ENCODE measurements around the gene CFTR.
A peak's percentile ranks its signal among the peaks of the same experiment; 100 is the strongest.
"Not testable (repeated sequence)": the region's sequence is repeated elsewhere in the genome, so short reads cannot be mapped to it uniquely, and the experiment has no call there.

CFTR gene

DNA sequence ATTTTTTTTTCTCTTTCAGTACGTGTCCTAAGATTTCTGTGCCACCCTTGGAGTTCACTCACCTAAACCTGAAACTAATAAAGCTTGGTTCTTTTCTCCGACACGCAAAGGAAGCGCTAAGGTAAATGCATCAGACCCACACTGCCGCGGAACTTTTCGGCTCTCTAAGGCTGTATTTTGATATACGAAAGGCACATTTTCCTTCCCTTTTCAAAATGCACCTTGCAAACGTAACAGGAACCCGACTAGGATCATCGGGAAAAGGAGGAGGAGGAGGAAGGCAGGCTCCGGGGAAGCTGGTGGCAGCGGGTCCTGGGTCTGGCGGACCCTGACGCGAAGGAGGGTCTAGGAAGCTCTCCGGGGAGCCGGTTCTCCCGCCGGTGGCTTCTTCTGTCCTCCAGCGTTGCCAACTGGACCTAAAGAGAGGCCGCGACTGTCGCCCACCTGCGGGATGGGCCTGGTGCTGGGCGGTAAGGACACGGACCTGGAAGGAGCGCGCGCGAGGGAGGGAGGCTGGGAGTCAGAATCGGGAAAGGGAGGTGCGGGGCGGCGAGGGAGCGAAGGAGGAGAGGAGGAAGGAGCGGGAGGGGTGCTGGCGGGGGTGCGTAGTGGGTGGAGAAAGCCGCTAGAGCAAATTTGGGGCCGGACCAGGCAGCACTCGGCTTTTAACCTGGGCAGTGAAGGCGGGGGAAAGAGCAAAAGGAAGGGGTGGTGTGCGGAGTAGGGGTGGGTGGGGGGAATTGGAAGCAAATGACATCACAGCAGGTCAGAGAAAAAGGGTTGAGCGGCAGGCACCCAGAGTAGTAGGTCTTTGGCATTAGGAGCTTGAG, at the start of gene CFTR:
TSS of gene CFTR (plus strand) at position 801 of the 830 bp plus-strand sequence. CDS start 70 bp downstream, outside the sequence.
- DNase-seq (ENCODE audit: low spot score) = peak; percentile 71

DNA sequence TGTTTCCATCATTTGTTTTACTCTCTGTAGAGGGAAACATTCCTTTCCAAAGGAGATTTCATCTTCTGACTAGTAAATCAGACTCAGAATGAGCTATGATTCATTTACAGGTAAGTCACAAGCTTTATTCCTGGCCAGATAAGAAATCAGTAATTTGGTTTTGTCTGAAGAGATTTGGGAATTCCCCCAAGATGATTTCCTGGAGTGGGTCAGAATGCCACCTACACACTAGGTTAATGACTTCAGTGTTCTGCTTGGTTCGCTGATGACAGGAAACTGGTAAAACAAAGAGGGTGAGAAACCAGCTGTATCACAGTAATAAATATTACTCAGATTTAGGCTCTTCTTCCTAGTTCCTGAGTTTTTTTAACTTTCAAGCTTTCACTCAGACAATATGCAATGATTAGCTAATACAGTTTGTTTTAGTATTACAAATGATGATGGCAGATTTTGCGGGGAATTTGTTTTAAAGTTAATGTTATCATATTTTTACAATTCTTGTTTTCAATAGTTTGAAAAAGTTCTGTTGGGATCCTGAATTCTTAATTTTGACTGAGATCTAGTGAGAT, 44.3 kb upstream of the CFTR start:
- no peak for DNase-seq (ENCODE audit: low spot score)

DNA sequence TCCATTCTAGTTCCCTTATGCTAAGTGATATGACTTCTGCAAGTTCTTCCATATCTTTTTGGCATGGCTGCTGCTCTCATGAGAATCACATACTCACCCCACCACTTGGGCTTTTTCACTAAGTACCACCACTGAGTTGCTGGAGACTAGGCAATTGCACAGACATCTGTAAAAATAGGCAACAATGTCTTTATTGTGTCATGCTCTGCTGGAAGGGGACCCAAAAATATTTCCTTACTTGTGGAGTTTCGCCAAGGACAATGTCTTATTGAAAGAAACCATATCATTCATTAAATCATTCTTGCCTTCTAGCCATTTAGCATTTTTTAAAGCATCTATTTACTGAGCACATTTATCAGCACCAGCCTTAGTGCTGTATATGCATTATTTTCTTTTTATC, 35.2 kb upstream of the CFTR start:
- no peak for DNase-seq (ENCODE audit: low spot score)

DNA sequence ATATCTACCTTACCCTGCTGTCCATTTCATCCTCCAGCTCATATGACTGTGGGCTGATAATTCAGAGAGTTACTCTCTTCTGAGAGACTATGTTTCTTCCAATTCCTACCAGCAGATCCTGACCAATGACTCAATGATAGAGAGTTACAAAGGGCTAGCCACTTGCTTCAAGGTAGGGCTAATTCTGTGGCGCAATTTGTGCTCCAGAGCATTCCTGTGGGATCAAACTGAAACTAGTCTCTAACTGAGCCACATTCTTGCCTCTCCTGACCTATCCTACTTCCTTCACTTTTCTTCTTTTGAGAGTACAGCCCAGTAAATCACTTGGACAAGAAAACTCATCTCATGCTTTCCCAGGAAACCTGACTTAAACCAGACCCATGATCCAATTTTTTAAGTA, 34.6 kb upstream of the CFTR start:
- DNase-seq (ENCODE audit: low spot score) = no peak

DNA sequence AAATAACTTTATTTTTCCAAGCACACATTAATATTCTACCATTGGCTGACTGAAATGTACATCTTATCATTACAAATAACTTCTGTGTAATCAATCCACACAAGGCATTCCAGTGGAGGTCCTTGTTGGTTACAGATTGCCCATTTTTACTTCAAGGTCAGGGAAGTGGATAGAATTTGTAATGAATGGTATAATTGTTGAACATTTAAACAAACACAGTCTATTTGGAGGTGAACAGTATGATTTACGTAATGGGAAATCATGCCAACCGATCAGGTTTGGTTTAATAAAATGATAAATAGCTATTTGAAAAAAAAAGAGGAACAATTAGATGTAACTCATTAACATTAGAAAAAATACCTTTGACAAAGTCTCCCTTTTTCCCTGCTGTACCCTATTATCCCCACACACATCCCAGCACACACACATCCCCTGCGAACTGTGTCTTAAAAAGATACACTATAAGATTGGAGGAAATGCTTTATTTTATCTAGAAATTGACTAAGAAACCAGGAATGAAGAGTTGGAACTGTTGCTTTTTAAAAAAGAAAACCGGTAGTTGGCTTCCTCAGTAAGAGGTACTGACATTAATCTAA, 33.5 kb upstream of the CFTR start:
- no peak for DNase-seq (ENCODE audit: low spot score)

DNA sequence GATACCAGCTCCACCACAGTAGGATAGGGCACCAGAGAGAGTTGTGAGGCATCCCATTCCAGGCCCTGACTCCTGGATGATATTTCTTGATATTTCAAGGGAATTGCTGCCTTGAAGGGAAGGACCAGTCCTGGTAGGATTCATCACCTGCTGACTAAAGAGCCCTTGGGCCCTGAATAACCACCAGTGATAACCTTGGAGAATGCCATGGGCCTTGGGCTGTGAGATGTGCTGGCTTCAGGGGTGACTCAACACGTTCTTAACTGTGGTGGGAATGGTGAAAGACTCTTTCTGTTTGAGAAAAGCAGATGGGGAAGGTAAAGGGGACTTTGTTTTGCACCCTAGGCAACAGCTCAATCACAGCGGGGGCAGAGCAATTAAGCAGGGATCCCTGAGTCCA, 31.2 kb upstream of the CFTR start:
- DNase-seq (ENCODE audit: low spot score) = no peak

DNA sequence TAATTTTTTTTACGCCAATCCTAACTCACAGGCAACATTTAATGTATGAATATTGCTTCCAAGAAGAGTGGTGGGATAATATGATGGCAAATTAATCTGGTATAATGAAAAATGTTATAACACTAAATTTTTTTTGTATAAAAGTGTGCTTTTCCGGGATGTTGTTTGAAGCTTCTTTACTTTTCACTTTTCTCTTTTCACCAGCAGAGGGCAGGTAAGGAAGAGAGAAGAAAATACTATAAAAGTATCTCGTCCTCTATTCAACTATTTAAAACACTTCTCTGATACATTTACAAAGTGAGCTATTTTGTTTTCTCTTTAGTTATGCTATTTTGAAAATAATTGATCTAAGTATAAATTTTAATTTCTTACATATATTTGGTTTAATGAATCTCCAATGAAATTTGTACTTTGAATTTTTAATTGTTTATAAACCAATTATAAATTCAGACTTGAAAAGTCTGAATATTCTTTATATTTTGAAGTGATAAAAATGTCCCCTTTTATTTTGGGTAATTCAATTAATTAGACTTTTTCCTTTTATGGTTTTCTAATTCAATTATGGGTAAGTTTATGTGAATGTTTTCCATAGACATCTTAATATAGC, 20.7 kb upstream of the CFTR start:
- DNase-seq (ENCODE audit: low spot score) = no peak

DNA sequence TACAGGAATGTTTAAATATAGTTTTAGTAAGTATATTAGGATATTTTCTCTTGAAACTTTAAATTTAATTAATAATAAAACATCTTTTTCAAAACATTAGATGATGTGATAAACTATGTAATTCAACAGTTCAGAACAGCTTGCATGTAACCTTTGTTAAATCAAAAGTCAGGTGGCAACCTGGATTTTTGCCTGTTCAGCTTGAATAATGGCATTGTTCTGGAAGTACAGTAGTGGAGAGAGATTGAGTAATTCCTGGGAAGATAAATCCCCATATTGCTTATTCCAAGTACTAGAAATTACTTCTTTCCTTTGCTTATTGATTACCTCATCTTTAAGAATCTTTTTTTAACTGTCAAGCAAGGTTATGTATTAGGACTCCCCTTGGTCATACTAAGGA, 20.1 kb upstream of the CFTR start:
- DNase-seq (ENCODE audit: low spot score) = no peak

DNA sequence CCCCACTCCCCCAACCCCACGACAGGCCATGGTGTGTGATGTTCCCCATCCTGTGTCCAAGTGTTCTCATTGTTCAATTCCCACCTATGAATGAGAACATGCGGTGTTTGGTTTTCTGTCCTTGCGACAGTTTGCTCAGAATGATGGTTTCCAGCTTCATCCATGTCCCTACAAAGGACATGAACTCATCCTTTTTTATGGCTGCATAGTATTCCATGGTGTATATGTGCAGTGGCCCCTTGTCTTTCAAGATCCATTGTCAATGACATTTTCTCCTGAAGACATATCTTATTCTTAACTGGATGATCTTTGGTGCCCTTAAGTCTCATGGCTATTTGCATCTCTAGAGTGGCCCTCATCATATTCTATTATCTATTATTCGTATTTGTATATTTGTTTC, 19.0 kb upstream of the CFTR start:
- not testable (repeated sequence) for DNase-seq (ENCODE audit: low spot score)

DNA sequence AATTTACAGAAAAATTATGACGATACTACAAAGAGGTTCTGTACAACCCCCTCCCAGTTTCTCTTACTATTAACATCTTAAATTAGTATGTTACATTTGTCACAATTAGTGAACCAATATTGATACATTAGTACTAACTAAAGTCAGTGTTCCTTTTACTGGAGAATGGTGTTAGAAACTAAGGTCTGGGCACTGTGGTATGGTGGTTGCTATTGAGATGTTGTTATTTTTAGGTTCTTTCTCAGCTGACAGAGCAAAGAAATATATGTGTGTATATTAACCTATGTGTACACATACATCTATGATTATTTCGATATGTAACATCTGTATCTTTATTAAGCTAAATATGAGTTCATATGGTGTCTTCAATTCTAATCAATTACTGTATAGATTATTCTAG, 11.7 kb upstream of the CFTR start:
- no peak for DNase-seq (ENCODE audit: low spot score)

DNA sequence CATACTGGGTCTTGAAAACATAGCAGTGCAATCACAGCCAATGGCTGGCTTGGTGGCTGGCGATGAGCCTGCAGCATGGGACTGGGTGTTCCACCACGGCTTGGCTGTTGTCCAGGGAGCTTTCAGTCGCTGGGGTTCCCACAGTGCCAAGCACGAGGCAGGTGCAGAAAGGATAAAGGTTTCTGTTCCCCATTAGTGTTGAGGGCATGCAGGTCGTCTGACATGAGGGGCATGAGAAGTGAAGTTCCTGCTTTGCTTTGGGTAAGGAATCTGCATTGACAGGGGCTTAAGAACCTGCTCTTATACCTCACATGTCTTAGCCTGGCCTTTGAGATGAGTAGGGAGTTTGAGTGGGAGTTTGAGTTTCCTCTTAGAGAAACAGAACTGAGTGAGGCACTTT, 9.0 kb upstream of the CFTR start:
- DNase-seq (ENCODE audit: low spot score) = no peak

DNA sequence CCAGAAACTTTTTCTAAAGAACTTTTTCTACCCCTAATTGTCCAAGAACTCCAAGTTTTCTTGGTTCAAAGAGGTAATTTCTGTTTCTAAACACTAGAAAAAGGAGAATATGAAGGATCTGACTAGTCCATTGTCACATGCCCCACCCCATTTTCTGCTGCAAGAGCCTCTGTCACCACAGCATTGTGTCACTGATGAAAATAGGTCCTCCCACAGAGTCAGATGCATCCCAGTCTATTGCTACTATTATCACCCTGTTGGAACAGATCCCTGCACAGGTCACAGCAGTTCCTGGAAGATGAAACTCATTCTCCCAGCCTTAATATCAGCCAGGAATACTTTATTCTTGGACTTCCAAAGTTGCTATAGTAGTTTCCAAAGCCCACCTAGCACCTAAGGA, 7.5 kb upstream of the CFTR start:
- no peak for DNase-seq (ENCODE audit: low spot score)

DNA sequence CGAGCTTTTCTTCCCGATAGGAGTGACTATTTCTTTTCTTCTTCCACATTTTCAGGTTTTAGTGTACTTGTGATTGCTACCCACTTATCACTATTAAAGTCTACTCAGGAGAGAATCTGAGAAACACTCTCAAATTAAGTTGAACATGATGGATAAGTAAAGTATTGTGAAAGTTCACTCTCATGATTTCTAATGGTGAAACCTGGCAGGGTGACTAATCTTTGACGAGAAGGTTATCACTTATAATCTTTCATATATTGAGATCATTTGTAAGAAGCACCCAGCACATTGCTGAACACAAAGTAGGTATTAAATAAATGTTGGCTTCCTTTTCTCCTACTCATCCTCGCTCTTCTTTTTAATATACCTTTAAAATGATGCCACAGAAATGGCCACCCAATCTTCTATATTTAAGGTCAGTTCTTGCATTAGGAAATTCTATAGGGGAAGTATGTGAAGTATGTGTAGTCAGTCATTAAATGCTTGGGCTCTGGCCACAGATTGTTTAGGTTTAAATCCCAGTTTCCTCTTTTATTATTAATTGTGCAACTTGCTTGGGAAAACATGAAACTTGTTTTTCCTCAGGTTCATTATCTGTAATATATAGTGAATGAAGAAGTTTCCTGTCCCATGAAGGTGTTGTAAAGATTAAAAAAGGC, 3.1 kb upstream of the CFTR start:
- DNase-seq (ENCODE audit: low spot score) = no peak

DNA sequence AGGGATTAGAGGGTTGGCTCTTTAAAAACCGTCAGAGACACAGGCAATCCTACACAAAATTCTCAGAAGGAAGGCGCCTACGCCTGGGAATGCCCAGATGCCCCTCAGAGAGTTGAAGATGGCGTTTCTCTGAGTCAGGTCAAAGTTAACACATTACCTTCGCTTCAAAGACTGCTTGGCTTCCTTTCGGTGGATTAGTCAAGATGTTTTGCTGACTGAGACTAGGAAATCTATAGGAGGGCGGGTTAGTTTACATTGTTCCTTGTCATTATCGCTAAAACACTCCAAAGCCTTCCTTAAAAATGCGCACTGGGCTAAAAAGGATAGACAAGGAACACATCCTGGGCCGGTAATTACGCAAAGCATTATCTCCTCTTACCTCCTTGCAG, 995 bp upstream of the CFTR start:
- DNase-seq (ENCODE audit: low spot score) = peak; percentile 42

DNA sequence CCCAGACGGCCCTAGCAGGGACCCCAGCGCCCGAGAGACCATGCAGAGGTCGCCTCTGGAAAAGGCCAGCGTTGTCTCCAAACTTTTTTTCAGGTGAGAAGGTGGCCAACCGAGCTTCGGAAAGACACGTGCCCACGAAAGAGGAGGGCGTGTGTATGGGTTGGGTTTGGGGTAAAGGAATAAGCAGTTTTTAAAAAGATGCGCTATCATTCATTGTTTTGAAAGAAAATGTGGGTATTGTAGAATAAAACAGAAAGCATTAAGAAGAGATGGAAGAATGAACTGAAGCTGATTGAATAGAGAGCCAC, 184 bp downstream of the CFTR start:
- no peak for DNase-seq (ENCODE audit: low spot score)

DNA sequence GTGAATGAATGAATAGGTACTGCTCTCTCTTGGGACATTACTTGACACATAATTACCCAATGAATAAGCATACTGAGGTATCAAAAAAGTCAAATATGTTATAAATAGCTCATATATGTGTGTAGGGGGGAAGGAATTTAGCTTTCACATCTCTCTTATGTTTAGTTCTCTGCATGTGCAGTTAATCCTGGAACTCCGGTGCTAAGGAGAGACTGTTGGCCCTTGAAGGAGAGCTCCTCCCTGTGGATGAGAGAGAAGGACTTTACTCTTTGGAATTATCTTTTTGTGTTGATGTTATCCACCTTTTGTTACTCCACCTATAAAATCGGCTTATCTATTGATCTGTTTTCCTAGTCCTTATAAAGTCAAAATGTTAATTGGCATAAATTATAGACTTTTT, 1.2 kb downstream of the CFTR start:
- DNase-seq (ENCODE audit: low spot score) = no peak

DNA sequence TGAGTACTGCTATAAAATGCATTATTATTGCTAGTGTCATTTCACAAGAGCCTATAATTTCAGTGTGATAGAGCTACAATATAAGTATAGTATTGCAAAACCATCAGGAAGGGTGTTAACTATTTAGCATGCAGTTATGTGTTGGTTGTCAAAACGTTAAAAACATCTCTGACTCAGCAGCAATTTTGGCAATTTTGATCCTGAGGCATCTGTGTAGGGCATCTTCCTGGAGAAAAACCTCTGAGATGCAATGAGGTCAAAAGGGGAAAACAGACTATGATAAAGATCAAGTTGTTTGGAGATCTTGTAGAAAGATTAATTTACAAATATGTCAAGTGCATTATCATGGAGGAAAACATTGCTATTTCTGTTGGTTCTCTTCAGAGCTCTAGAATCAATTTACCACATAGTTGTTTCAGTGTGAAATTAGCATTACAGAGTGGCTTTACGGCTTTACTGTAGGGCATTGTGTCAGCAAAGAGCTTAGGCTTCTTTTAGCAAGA, 5.3 kb downstream of the CFTR start:
- DNase-seq (ENCODE audit: low spot score) = no peak

DNA sequence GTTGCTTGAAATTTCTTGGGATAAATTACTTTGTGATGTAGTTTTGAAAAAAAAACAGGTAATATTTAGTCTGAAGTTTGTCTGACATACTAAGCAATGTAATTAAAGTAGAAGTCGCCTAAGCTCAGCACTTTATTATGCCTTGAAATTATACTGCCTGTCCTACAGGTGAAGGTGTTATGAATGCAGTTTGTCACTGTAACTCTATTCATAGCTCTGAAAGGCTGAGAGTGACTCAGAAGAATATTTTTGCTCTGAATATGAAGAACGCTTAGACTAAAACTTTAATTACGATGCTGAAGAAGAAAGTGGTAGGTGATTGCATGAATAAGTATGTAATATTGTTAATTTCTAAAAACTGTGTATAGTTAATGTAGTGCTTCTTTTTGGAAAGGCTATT, 9.2 kb downstream of the CFTR start:
- DNase-seq (ENCODE audit: low spot score) = no peak

DNA sequence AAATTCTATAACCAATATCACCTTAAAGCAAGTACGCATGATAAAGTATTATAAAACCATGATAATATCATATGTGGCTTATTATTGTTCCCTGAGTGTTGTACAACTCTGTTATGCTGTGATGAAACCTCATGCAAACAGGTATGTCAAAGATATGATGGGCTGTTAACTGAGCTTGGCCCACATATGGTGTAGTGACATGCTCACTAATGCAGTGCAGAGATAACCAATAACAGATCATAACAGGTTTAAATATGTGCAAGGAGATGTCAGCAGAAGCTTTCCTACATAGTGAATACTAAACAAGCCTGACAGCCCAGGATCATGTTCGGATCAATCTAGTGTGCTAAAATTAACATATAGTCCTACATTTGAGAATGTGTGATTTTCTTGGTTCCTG, 9.6 kb downstream of the CFTR start:
- no peak for DNase-seq (ENCODE audit: low spot score)

DNA sequence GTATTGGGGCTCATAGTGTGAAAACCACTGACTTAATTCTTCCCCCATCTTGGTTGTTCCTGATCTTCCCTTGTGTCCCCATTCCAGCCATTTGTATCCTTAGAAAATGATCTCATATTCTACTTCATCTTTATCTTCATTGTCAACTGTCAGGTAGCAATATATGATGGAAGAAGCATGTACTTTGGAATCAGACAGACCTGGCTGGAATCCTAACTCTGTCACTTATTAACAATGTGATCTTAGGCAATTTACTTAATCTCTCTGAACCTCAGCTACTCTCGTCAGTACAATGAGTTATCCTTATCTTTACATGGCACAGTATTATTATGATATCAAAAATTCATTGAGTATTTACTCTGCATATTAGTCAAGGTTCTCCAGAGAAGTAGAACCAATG, 10.1 kb downstream of the CFTR start:
- DNase-seq (ENCODE audit: low spot score) = no peak

DNA sequence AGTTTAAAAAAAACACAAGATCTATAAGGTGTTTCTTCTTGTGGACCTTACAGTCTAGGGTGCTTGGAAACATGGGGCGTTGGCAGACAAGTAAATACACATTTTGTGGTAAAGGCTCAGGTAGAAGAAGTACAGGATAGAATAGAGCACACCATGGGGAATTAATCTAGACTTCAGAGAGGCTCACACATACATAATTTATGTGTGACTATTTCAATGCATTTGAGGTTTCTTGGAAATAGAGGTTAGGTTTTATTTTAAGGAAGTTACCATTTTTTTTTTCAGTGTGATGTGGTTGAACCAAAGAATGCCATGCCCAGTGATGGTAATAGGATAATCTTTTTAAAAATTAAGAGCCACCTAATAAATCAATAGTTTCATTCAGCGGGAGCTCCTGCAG, 12.8 kb downstream of the CFTR start:
- no peak for DNase-seq (ENCODE audit: low spot score)

DNA sequence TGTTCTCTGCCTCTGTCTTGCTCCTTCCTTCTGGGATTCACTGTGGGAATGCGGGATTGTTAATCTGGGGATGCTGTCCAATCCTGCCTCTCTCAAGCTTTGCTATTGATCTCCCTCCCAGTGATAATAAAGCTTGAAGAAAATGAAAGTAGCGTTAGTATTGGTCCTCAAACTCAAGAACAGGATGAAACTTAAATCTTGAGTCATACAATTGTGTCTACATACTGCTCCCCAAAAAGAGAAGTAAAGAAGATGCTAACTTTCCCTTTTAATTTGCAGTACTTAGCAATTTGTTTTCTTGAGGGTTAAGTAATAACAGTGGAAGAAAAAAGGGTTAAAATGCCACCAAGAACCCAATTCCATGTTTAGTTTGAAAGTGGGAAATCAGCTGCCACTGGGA, 13.6 kb downstream of the CFTR start:
- DNase-seq (ENCODE audit: low spot score) = no peak

DNA sequence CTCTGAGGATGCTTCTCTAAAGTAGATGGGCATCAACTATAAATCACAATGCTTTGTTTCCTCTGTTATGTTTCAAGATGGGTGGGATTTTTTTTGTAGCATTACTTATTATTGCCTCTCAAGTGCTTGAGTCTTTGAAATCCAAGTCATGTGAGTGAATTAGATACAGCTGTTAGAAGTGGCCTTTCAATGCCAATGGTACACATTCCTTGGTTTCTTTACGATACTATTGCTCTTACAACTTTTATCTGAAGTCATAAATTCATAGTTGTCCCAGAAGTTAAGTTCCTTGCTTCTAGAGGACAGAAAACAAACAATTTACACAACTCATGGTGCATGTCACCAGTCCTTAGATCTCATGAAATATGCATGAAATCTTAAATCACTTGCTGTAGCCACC, 15.5 kb downstream of the CFTR start:
- DNase-seq (ENCODE audit: low spot score) = no peak

Measured in ecto neural progenitor cell (in vitro differentiated cells).